Naive thymus-derived CD4-positive, alpha-beta T cell (primary cell): ENCODE results near the gene KCNAB1. TPM values are rescaled to one million over a fixed set of nuclear protein-coding genes. Genes with fewer than 3 reads are reported as not detected.
"Not testable (repeated sequence)": the region's sequence is repeated elsewhere in the genome, so short reads cannot be mapped to it uniquely, and the experiment has no call there.

ENCODE experiments used
- ATAC-seq: fragments of 150-1000 bp; cut with Tn5 transposase; 2 replicates; pipeline ENCODE4 v1.10.0; 2021; ENCODE audit warnings: mild to moderate bottlenecking, moderate library complexity
- CTCF ChIA-PET: fragments of 350-600 bp; sonication (Branson Sonifier 250); formaldehyde crosslinking; loops from one replicate; lab custom pipeline; 2021; ENCODE audit warnings: antibody characterized with exemption; lab: Charles Lee
- POLR2A ChIA-PET: fragments of 350-600 bp; sonication (Branson Sonifier 250); formaldehyde crosslinking; loops from one replicate; lab custom pipeline; 2021; ENCODE audit warnings: antibody characterized with exemption, inconsistent platforms; lab: Charles Lee
- DNase-seq, 9 donors: peaks; one replicate each; pipeline versions ENCODE4 v3.0.0 to v3.0.0-alpha.2; 2020 to 2022; ENCODE audit warnings: mixed read lengths in 1 of 9
- H3K27ac ChIP-seq: one replicate; pipeline ENCODE4 v1.7.0; 2013; ENCODE audit warnings: mild to moderate bottlenecking, low read depth, low read length, moderate library complexity
- H3K27me3 ChIP-seq, 2 donors: one replicate each; pipeline ENCODE4 v1.7.0; 2013; ENCODE audit warnings: low read length in 2 of 2, mild to moderate bottlenecking in 2 of 2, moderate library complexity in 2 of 2; ENCODE audit not compliant: control insufficient read depth in 2 of 2, insufficient read depth in 2 of 2
- H3K36me3 ChIP-seq, 3 experiments: 1 replicate in 2 of 3; 2 replicates in 1 of 3; pipeline ENCODE4 v1.7.0; 2013; ENCODE audit warnings: low read length in 3 of 3, mild to moderate bottlenecking in 3 of 3, moderate library complexity in 1 of 3; ENCODE audit not compliant: insufficient read depth in 3 of 3, control insufficient read depth in 2 of 3
- H3K4me1 ChIP-seq, 2 donors: one replicate each; pipeline ENCODE4 v1.7.0; 2013; ENCODE audit warnings: low read length in 2 of 2, mild to moderate bottlenecking in 2 of 2, moderate library complexity in 1 of 2; ENCODE audit not compliant: control insufficient read depth in 2 of 2, insufficient read depth in 2 of 2
- H3K4me3 ChIP-seq: 2 replicates; pipeline ENCODE4 v1.7.0; 2013; ENCODE audit warnings: mild to moderate bottlenecking, low read length
- H3K9me3 ChIP-seq, 3 experiments: 1 replicate in 2 of 3; 2 replicates in 1 of 3; pipeline ENCODE4 v1.7.0; 2013; ENCODE audit warnings: low read length in 3 of 3; ENCODE audit not compliant: control insufficient read depth in 2 of 3
- H3K27ac Mint-ChIP-seq, 9 donors: one replicate each; pipeline ENCODE4 v1.8.0; 2020 to 2022; ENCODE audit warnings: mixed read lengths in 9 of 9, mild to moderate bottlenecking in 8 of 9, moderate library complexity in 5 of 9, inconsistent platforms in 2 of 9
- H3K27me3 Mint-ChIP-seq, 5 donors: one replicate each; pipeline ENCODE4 v1.8.0; 2021 to 2022; ENCODE audit warnings: mixed read lengths in 5 of 5, mild to moderate bottlenecking in 1 of 5
- H3K36me3 Mint-ChIP-seq, 5 donors: one replicate each; pipeline ENCODE4 v1.8.0; 2020 to 2022; ENCODE audit warnings: mixed read lengths in 5 of 5, mild to moderate bottlenecking in 3 of 5, inconsistent platforms in 1 of 5
- H3K4me1 Mint-ChIP-seq, 7 donors: one replicate each; pipeline ENCODE4 v1.8.0; 2020 to 2022; ENCODE audit warnings: mixed read lengths in 7 of 7, mild to moderate bottlenecking in 3 of 7, inconsistent platforms in 1 of 7
- H3K4me3 Mint-ChIP-seq, 10 donors: one replicate each; pipeline ENCODE4 v1.8.0; 2020 to 2022; ENCODE audit warnings: mild to moderate bottlenecking in 10 of 10, mixed read lengths in 10 of 10, moderate library complexity in 6 of 10, inconsistent platforms in 2 of 10
- H3K9me3 Mint-ChIP-seq, 11 donors: one replicate each; pipeline ENCODE4 v1.8.0; 2020 to 2022; ENCODE audit warnings: mixed read lengths in 11 of 11, mild to moderate bottlenecking in 4 of 11, inconsistent platforms in 1 of 11, moderate library complexity in 1 of 11
- intact Hi-C, 2 donors: fragments of 100-400 bp; cut with micrococcal nuclease; formaldehyde crosslinking; loops; one replicate each; pipeline ENCODE4 v1.15.1; 2023
- polyA plus RNA-seq, 2 donors: library from polyadenylated mRNA; unstranded; fragments of 300-500 nt; fragmentation: Illumina TruSeq; gene quantifications; one replicate each; pipeline ENCODE4 v1.2.3, GENCODE V29; 2021
- total RNA-seq, 6 experiments: library from RNA in 5 of 6; stranded (reverse) in 5 of 6; gene quantifications; 1 replicate in 5 of 6; 2 replicates in 1 of 6; pipeline ENCODE4 v1.2.3 and lab custom pipeline; 2021 to 2026

The KCNAB1 gene
- total and polyA plus RNA-seq, 7 experiments from 2014 or later = 0.09 to 0.17 TPM; not detected in 5

DNA sequence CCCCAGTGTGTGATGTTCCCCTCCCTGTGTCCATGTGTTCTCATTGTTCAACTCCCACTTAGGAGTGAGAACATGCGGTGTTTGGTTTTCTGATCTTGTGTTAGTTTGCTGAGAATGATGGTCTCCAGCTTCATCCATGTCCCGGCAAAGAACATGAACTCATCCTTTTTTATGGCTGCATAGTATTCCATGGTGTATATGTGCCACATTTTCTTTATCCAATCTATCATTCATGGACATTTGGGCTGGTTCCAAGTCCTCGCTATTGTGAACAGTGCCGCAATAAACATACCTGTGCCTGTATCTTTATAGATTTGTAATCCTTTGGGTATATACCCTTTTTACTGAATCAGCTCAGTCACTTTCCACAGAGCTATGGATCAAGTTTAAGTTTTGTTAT is 24.7 kb upstream of the KCNAB1 start:
- POLR2A ChIA-PET, CTCF ChIA-PET, DNase-seq, H3K27me3 ChIP-seq, H3K4me3 ChIP-seq, H3K9me3 Mint-ChIP-seq, H3K27ac Mint-ChIP-seq, intact Hi-C loops, H3K36me3 ChIP-seq, H3K36me3 Mint-ChIP-seq, ATAC-seq, H3K9me3 ChIP-seq, H3K4me1 ChIP-seq, H3K27ac ChIP-seq, H3K4me3 Mint-ChIP-seq, H3K4me1 Mint-ChIP-seq: not testable (repeated sequence)
- peaks cover 0 to 14% (median 13%) of the 10 kb centered on the region in 5 donors for H3K27me3 Mint-ChIP-seq

DNA sequence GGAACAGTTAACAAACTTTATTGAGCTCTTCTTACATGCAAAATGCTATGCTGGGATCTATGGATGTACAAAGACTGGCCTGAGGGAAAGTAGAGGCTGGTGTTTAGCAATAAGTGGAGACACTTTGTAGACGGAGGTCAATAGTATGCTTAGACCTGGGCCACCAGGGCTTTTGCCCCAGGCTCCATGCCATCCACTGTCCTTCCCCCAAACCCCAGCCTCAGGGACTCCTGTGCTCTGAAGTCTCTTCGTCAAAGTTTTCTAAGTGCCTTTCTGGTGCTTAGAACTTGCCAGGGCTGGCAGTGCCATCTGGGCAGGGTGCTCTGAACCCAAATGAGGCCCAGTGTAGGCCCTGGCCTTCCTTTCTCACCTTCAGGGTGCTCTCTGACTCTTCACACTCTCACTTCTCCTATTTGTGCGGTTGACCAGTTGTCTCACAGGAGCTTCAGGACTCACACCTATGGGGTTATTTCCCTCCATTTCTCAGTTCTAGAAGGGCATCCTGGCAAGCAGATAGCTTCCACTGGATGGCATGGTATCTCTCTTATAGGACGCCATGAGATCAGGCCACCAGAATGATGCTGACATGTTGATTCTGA is 21.8 kb upstream of the KCNAB1 start:
- POLR2A ChIA-PET = no interaction called here
- Histone ChIP-seq H3K9me3 (no peaks in the 10 kb centered on the region), H3K36me3 (no peaks in the 10 kb centered on the region), H3K4me3 (no peak overlapping the region), H3K4me1 (no peaks in the 10 kb centered on the region), H3K27ac (no peak overlapping the region), H3K27me3 (no peaks in the 10 kb centered on the region)
- Mint-ChIP-seq H3K4me1 (no peaks in the 10 kb centered on the region), H3K9me3 (peaks cover 0 to 6% (median 0%) of the 10 kb centered on the region in 11 donors), H3K36me3 (no peaks in the 10 kb centered on the region), H3K27ac (no peak overlapping the region), H3K4me3 (no peak overlapping the region), H3K27me3 (peaks cover 4 to 14% (median 5%) of the 10 kb centered on the region in 5 donors)
- ATAC-seq (no peak), DNase-seq (no peak)
- intact Hi-C loops = no loop called here
- CTCF ChIA-PET = no interaction called here

DNA sequence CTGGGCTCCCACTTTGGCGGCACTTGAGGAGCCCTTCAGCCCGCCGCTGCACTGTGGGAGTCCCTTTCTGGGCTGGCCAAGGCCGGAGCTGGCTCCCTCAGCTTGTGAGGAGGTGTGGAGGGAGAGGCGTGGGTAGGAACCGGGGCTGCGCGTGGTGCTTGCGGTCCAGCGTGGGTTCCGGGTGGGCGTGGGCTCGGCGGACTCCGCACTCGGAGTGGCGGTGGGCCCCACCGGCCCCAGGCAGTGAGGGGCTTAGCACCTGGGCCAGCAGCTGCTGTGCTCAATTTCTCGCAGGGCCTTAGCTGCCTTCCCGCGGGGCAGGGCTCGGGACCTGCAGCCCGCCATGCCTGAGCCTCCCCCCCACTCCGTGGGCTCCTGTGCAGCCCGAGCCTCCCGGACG is 21.0 kb upstream of the KCNAB1 start:
- H3K4me1 Mint-ChIP-seq, H3K36me3 Mint-ChIP-seq, ATAC-seq, DNase-seq, H3K4me3 Mint-ChIP-seq, H3K27ac ChIP-seq, H3K4me1 ChIP-seq, H3K9me3 ChIP-seq, H3K27ac Mint-ChIP-seq, intact Hi-C loops, CTCF ChIA-PET, H3K36me3 ChIP-seq, H3K9me3 Mint-ChIP-seq, POLR2A ChIA-PET, H3K4me3 ChIP-seq, H3K27me3 ChIP-seq: not testable (repeated sequence)
- peaks cover 3 to 16% (median 4%) of the 10 kb centered on the region in 5 donors for H3K27me3 Mint-ChIP-seq

DNA sequence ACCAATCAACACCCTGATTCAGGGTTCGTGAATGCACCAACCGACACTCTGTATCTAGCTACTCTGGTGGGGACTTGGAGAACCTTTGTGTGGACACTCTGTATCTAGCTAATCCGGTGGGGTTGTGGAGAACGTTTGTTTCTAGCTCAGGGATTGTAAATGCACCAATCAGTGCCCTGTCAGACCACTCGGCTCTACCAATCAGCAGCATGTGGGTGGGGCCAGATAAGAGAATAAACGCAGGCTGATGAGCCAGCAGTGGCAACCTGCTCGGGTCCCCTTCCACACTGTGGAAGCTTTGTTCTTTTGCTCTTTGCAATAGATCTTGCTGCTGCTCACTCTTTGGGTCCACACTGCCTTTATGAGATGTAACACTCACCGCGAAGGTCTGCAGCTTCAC is 20.4 kb upstream of the KCNAB1 start:
- H3K4me1 Mint-ChIP-seq, intact Hi-C loops: not testable (repeated sequence)

DNA sequence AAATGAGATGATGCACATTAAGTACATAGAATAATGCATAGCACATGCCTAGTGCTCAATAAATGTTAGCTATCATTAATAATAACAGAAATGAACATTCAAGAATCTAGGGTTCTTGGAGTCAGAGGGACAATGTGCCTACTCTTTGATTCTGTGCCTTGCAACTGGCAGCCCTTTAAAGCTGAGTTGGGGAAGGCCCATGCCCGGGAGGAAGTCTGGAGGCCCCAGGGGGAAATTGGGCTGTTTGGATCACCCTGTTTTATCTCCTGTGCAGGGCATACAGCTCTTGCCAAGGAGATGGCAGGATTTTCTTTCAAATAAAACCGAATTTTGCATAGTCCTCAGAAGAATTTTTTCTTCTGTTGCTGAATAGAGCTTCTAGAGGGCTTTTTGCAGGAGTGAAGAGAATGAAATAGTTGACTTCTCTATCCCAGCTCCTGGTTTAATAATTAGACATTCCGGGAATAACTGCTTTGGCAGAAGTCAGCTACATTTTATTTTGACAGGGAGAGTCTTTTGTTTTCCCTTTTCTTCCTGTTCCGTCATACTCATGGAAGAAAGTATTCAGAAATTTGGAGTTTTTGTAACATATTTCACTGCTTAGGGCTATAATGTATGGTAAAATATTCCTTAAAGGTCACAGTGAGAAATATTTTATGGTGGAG is 18.0 kb upstream of the KCNAB1 start:
- Mint-ChIP-seq H3K4me1 (no peaks in the 10 kb centered on the region), H3K27me3 (peaks cover 0 to 22% (median 10%) of the 10 kb centered on the region in 5 donors), H3K36me3 (no peaks in the 10 kb centered on the region), H3K9me3 (no peaks in the 10 kb centered on the region), H3K4me3 (no peak overlapping the region), H3K27ac (no peak overlapping the region)
- Histone ChIP-seq H3K9me3 (no peaks in the 10 kb centered on the region), H3K4me1 (no peaks in the 10 kb centered on the region), H3K27ac (no peak overlapping the region), H3K4me3 (no peak overlapping the region), H3K36me3 (no peaks in the 10 kb centered on the region), H3K27me3 (no peaks in the 10 kb centered on the region)
- ChIA-PET CTCF (no interaction called here), POLR2A (no interaction called here)
- intact Hi-C loops = no loop called here
- no peak for DNase-seq
- no peak for ATAC-seq

More for the DNA sequence above, 20.4 kb upstream of the KCNAB1 start:
- H3K27me3 ChIP-seq, DNase-seq, H3K4me3 ChIP-seq, POLR2A ChIA-PET, H3K36me3 Mint-ChIP-seq, H3K4me1 ChIP-seq, H3K9me3 ChIP-seq, ATAC-seq, H3K36me3 ChIP-seq, H3K27ac ChIP-seq, H3K9me3 Mint-ChIP-seq, H3K4me3 Mint-ChIP-seq, H3K27ac Mint-ChIP-seq, CTCF ChIA-PET: not testable (repeated sequence)
- peaks cover 2 to 20% (median 8%) of the 10 kb centered on the region in 5 donors for H3K27me3 Mint-ChIP-seq

DNA sequence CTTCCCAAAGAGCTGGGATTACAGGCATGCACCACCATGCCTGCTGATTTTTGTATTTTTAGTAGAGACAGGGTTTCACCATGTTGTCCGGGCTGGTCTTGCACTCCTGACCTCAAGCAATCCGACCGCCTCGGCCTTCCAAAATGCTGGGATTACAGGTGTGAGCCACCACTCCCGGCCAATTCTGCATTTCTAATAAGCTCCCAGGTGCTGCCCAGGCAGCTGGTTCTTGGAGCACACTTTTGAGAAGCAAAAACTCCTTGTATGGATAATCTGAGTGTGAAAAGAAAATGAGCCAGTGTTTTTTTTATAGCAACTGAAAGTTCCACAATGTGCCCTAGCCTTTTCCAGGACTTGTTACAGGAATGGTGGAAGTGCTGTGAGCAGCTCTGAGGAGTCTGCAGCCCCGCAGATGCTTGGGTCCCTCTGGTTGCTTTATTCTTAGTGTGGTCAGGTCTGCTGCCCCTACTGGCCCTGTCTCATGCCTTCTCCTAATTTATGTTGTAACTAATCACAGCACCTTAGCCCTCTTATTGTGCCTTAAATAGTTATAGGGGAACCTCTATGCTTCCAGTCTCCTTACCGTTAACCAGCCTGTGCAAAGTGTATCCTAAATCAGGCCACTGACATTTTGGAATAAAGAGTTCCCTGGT is 13.5 kb upstream of the KCNAB1 start:
- DNase-seq (no peak), ATAC-seq (no peak)
- Histone ChIP-seq H3K36me3 (no peaks in the 10 kb centered on the region), H3K4me3 (no peak overlapping the region), H3K27ac (no peak overlapping the region), H3K4me1 (no peaks in the 10 kb centered on the region), H3K27me3 (no peaks in the 10 kb centered on the region), H3K9me3 (no peaks in the 10 kb centered on the region)
- peaks cover 0 to 38% (median 10%) of the 10 kb centered on the region in 5 donors for H3K27me3 Mint-ChIP-seq
- H3K4me1 Mint-ChIP-seq = no peaks in the 10 kb centered on the region
- no peak overlapping the region for H3K27ac Mint-ChIP-seq
- H3K36me3 Mint-ChIP-seq = no peaks in the 10 kb centered on the region
- ChIA-PET POLR2A (no interaction called here), CTCF (interaction anchor here (0.6 kb wide), 1 partner anchor 410 kb away, joined by 3 read pairs; no protein-coding TSS in a partner anchor)
- H3K9me3 Mint-ChIP-seq = no peaks in the 10 kb centered on the region
- intact Hi-C loops = no loop called here
- H3K4me3 Mint-ChIP-seq = no peak overlapping the region
